ENCODE results near the gene CEP19. TPM values are rescaled to one million over a fixed set of nuclear protein-coding genes. Genes with fewer than 3 reads are reported as not detected.

CEP19 gene
- total and polyA plus RNA-seq, 2 of the 8 experiments (the other 6 are each of a cell fraction or from before 2014, with no cell fraction given): 0.95 to 1.6 TPM

DNA sequence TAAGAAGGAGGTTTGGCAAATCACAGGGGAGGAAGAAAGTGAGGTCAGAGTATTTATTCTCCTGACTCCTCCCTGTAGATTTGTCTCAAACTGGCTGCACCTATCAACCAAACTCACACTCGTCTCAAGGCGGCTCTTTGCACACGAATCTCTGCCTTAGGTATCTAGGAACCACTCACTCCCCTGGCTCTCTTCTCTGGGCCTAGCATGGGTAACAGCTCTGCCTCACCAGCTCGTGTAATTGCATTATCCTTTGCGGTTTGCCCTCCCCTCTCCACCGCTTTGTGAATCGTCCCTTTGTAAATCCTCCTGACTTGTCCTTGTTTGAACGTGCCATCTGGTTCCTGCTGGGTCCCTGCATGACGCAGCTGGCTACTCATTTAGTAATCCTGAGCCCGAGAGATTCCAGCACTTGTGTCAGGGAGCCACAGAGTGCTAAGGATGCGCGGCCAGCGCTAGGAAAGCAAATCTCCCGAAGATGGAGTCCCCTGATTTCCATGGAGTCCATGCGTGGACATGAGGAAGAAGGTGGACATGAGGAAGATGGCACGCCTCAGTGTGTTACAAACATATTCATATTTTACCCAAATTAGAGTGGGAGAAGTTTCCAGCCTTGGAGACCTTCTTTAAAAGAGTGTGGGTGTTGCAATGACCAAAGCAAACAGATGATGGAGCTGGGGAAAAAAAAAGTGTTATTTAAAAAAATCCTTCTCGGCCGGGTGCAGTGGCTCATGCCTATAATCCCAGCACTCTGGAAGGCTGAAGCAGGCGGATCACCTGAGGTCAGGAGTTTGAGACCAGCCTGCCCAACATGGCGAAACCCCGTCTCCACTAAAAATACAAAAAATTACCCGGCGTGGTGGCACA, 45.8 kb downstream of the CEP19 start (continued):
- TF ChIP-seq CREB1 (IDR thresholded peaks at IDR 0.05): no peak; the same call in 1 of the 2 replicates
- TF ChIP-seq, protein P1, sequence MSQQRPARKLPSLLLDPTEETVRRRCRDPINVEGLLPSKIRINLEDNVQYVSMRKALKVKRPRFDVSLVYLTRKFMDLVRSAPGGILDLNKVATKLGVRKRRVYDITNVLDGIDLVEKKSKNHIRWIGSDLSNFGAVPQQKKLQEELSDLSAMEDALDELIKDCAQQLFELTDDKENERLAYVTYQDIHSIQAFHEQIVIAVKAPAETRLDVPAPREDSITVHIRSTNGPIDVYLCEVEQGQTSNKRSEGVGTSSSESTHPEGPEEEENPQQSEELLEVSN (IDR thresholded peaks at IDR 0.05): no peak
- TF ChIP-seq SP1 (IDR thresholded peaks at IDR 0.05; ENCODE audit: low read depth, low read length): no peak
- peak; percentile 49; the same call in 1 of the 2 replicates for TF ChIP-seq POLR2AphosphoS5 (IDR thresholded peaks at IDR 0.05; ENCODE audit: low read depth, low read length)
- TF ChIP-seq TAF7 (optimal IDR thresholded peaks at IDR 0.05; ENCODE audit: borderline replicate concordance, low read depth, low read length): peak; percentile 15
- no peak for TF ChIP-seq ASH2L (IDR thresholded peaks at IDR 0.05; ENCODE audit: low read length)
- TF ChIP-seq POU5F1 (IDR thresholded peaks at IDR 0.05; ENCODE audit: low read depth, low read length): no peak
- TF ChIP-seq ZNF274 (IDR thresholded peaks at IDR 0.05; ENCODE audit: borderline replicate concordance, extremely low read depth, low read length): no peak
- peak; percentile 87; the same call in 1 of the 2 replicates for TF ChIP-seq TCF12 (IDR thresholded peaks at IDR 0.05; ENCODE audit: low read depth, low read length)
